SK-N-SH treated with all-trans-retinoic acid at 6 μM for 48 hours (cell line): ENCODE measurements around the gene TIPARP.

Experiments used
- ARNTL ChIP-seq: fragments of 450-650 bp; formaldehyde crosslinking; IDR thresholded peaks from 2 replicates; pipeline ENCODE4 v1.5.0; 2020; ENCODE audit warnings: low read depth, mild to moderate bottlenecking, moderate library complexity, borderline replicate concordance
- BACH2 ChIP-seq: fragments of 250-450 bp; sonication (Bioruptor Pico); IDR thresholded peaks from 2 replicates; pipeline ENCODE4 v1.9.0; 2021; ENCODE audit warnings: mild to moderate bottlenecking, borderline replicate concordance
- PPARA ChIP-seq: fragments of 250-450 bp; sonication (Bioruptor Pico); IDR thresholded peaks from 2 replicates; pipeline ENCODE4 v1.5.0; 2020; ENCODE audit warnings: mild to moderate bottlenecking, borderline replicate concordance

DNA sequence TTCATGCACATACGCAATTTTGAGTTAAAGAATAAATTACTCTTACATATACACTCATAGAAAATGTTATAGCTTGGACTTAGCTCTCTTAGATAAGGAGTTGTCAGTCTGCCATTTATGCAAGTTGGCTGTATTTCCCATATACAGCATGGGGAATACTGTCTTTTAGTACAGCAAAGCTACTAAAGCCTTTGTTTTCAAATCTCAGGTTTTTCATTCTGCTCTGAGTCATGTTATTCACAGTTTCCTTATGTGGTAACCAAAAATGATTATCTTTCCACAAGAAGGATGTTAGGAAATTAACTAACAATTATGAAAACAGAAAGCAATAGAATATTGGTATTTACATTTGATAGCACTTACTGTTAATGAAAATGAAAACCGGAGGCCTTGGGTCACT lies 4.3 kb upstream of the TIPARP start:
- TF ChIP-seq PPARA (CRISPR knock-in tag) (no peak), ARNTL (CRISPR knock-in tag) (no peak), BACH2 (CRISPR knock-in tag) (no peak)
